ENCODE measurements around the gene DAPK1.
A peak's percentile ranks its signal among the peaks of the same experiment; 100 is the strongest.
"Not testable (repeated sequence)": the region's sequence is repeated elsewhere in the genome, so short reads cannot be mapped to it uniquely, and the experiment has no call there.

Gene DAPK1

DNA sequence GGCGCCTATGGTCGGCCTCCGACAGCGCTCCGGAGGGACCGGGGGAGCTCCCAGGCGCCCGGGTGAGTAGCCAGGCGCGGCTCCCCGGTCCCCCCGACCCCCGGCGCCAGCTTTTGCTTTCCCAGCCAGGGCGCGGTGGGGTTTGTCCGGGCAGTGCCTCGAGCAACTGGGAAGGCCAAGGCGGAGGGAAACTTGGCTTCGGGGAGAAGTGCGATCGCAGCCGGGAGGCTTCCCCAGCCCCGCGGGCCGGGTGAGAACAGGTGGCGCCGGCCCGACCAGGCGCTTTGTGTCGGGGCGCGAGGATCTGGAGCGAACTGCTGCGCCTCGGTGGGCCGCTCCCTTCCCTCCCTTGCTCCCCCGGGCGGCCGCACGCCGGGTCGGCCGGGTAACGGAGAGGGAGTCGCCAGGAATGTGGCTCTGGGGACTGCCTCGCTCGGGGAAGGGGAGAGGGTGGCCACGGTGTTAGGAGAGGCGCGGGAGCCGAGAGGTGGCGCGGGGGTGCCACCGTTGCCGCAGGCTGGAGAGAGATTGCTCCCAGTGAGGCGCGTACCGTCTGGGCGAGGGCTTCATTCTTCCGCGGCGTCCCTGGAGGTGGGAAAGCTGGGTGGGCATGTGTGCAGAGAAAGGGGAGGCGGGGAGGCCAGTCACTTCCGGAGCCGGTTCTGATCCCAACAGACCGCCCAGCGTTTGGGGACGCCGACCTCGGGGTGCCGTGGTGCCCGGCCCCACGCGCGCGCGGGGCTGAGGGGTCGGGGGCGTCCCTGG is 561 bp downstream of the DAPK1 start:
- DNase-seq (ENCODE audit: low spot score) (no peak), FAIRE-seq (no peak)

DNA sequence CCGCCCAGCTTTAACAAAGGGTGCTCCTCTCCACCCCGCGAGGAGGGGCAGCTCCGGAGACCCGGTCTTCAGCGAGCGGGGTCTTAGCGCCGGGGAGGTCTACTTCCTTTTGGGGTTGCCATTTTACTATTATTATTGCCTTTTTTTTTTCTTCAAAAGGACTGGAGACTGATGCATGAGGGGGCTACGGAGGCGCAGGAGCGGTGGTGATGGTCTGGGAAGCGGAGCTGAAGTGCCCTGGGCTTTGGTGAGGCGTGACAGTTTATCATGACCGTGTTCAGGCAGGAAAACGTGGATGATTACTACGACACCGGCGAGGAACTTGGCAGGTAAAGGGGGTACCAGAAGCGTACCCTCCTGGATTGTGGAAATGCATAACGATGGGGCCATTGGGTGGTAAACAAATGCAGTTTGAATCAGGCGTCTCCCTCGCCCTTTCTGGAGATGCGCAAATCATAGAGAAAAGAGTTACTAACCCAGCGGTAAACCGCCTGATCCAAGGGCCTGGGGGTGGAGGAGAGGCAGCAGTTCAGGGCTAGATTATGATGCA is 1.2 kb downstream of the DAPK1 start:
- no peak for DNase-seq (ENCODE audit: low spot score)

DNA sequence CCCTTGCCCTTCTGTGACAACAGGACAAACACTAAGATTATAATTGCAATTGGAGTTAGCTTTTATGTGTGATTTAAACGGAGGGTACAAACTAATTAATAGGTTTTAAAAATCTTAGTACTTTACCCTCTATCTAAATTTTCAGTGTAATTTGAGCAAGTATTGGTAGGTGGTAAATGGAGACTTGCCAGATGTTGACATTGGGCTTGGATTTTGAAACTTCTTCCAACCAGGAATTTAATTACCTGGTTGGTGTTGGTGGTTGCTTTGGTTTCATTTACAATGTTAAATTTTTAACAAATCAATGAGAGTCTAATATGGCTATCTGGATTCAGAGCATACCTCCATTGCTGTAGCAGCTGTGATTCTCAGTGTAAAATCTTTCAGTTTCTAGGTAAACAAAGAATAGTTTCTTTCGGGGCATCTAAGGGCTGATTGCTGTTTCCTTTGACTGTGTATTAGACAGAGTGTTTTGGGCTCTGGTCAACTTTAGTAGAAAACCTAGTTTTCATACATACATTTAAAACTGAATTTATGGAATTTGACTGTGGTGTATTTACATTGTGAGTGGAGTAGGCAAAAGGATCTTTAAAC is 1.9 kb downstream of the DAPK1 start:
- DNase-seq (ENCODE audit: low spot score) (no peak), FAIRE-seq (no peak)

More for the DNA sequence above, 1.2 kb downstream of the DAPK1 start:
- no peak for FAIRE-seq

GRCh38 chr9:87500491-87501270 is 3.0 kb downstream of the DAPK1 start:
- FAIRE-seq, result no peak
- no peak for DNase-seq (ENCODE audit: low spot score)

DNA sequence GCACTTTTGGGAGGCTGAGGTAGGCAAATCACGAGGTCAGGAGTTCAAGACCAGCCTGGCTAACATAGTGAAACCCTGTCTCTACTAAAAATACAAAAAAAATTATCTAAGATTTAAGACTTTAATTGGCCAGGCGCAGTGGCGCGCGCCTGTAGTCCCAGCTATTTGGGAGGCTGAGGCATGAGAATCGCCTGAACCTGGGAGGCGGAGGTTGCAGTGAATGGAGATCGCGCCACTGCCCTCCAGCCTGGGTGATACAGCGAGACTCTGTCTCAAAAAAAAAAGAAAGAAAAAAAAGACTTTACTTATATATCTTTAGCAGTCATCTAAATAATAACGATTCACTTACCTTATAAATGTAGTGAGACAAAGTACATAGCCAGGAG is 3.6 kb downstream of the DAPK1 start:
- not testable (repeated sequence) for DNase-seq (ENCODE audit: low spot score); FAIRE-seq

- FAIRE-seq (no peak), DNase-seq (ENCODE audit: low spot score) (no peak)
Measured at GRCh38 chr9:87501806-87502205, 4.1 kb downstream of the DAPK1 start.

GRCh38 chr9:87502391-87503221 is 4.9 kb downstream of the DAPK1 start:
- no peak for DNase-seq (ENCODE audit: low spot score)
- no peak for FAIRE-seq

GRCh38 chr9:87503430-87503829 is 5.8 kb downstream of the DAPK1 start:
- DNase-seq (ENCODE audit: low spot score) (no peak), FAIRE-seq (no peak)

GRCh38 chr9:87503927-87504326 is 6.3 kb downstream of the DAPK1 start:
- FAIRE-seq, result no peak
- DNase-seq (ENCODE audit: low spot score), result no peak

DNA sequence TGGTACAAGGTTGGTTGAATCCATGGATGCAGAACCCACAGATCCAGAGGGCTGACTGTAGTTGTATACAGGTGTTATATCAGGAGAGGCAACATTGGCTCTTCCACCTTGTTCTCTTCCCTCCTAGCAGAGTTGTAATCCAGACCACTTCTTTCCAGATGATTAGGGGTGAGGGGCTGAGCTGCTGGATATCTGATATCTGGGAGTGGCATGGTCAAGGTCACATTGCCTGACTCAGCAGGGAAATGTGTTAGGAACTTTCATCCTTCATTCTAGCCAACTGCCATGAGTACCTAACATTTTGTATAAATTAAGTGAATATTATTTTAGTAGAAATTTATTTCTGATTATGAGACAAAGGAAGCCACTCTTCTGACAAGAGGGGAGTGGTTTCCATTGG is 7.3 kb downstream of the DAPK1 start:
- DNase-seq (ENCODE audit: low spot score) (no peak), FAIRE-seq (no peak)

DNA sequence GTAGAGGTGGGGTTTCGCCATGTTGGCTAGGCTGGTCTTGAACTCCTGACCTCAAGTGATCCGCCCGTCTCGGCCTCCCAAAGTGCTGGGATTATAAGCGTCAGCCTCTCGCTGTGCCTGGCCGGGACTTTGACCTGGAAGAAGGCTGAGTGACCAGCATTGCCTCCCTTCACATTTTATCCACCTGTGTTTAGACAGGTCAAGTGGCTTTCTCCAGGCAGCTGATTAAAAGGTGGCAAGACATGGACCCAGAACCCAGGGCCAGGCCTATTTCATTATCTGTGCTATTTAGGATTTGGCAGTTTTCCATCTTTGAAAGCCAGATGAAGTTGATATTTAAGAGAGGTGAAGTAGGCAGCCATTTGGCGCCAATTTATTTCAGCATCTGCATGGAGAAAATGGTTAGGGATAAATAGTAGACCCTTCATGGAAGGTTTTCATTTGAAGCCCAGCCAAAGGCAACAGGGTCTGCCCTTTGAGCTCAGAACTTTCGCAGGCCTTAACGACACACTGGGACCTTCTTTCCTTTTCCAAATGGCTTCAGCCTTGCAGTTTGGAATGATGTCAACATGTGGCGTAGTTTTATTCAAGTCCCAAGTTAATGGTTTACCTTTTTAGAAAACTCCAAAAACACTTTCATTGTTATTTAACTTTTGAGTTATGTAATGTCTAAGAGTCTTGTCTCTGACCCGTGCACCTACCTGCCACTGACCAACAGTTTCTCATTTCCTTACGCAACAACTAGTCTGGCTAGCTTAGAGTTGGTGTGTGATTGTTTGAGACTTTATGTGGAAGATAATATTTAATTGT is 8.4 kb downstream of the DAPK1 start:
- no peak for DNase-seq (ENCODE audit: low spot score)
- no peak for FAIRE-seq

DNA sequence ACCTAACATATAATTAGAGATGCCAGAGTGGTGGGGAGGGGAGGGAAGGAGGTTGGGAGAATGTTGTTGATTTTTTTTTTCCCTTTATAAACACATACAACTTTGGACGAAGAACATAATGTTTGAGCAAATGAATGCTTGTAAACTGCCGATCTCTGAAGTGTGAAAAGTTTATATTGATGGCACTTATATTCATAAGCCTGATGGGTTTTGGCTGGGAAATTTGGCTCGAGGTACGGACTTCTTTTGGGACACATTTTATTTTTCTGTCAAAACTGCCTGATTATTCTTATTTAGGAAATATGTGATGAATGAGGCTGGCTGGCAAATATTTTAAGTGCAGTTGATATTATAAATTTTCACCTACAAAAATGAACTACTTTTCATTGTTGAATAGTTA is 9.9 kb downstream of the DAPK1 start:
- DNase-seq (ENCODE audit: low spot score) (no peak), FAIRE-seq (no peak)

DNA sequence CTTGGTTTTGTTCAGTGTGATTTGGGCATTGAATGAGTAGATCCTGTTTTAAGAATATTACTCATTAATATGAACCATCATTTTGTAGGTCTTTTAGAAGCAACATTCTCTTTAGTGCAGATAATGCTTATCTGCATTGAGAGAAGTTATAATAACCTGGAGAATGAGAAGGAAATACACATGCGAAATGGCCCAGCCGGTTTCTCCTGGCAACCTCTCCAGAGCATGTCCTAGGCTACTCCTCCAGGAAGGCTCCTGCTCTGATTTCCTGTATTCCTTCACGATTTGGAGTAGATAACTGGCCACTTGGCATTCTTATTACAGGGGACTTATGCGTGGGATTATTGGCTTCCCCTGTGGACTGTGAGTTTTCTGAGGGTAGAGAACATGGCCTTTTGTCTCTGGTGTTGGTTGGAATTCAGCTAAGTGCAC is 12.6 kb downstream of the DAPK1 start:
- no peak for FAIRE-seq
- no peak for DNase-seq (ENCODE audit: low spot score)

DNA sequence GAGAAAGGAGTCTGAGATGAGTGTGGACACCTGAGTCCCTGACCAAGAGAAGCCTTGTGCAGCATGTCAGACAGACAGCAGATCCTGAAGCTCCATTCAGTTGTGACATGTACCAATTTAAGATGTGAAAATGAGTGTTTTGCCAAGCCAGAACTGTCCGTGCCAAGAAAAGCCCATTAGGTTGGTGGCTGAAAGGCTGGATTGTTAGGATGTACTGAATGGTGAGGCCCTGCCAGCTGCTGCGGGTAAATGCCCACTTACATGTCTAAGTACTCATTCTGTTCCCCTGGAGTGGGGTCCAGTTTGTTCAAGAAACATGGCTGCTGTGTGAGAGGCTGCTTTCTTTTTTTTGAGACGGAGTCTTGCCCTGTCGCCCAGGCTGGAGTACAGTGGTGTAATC is 14.6 kb downstream of the DAPK1 start:
- no peak for FAIRE-seq

DNA sequence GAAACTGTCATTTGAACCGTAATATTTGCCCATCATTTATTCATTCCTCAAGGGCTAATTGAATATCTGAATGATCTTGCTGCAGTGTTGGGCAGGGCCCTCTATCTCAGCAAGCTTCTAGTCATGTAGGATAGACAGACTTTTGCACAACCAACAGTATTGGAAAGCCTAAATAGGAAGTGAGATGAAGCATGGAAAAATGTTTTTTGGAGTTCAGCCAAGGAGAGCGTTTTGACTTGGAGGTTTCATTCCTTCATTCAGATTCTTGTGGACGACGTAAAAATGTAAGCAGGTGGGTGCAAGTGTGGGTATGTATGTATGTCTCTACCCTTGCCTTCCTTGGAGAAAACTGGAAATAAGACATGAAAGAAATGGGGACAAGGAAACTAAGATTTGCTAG is 15.5 kb downstream of the DAPK1 start:
- DNase-seq (ENCODE audit: low spot score), result no peak
- FAIRE-seq, result no peak

More for the DNA sequence above, 14.6 kb downstream of the DAPK1 start:
- no peak for DNase-seq (ENCODE audit: low spot score)

DNA sequence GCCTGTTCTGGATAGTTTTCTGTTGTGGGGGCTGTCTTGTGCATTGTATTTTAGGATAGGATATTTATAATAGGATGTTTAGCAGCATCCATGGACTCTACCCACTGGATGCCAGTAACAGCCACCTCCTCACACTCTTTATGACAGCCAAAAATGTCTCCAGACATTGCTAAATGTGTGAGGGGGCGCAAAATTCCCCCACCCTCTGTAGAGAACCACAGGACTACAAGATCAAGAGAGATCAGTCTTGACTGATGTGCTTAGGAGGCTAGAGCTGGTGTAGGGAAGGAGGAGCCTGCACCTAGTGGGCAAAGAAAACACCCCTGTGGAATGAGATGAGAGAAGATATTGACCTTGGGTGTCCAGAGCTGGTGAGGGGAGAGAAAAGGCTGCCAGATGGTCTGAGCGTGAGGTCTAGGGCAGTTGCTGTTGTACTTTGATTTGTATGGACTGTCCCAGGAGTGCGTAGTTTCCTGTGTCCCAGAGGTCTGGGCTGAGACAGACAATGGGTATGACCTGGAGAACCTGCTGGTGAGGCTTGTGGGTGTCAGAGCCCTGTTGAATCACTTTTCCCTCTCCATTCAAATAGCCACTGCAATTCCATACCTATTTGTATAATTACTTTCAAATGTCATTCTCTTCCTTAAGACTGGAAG is 16.3 kb downstream of the DAPK1 start:
- no peak for FAIRE-seq
- DNase-seq (ENCODE audit: low spot score), result no peak

GRCh38 chr9:87515006-87515405 is 17.3 kb downstream of the DAPK1 start:
- FAIRE-seq, result no peak
- no peak for DNase-seq (ENCODE audit: low spot score)

DNA sequence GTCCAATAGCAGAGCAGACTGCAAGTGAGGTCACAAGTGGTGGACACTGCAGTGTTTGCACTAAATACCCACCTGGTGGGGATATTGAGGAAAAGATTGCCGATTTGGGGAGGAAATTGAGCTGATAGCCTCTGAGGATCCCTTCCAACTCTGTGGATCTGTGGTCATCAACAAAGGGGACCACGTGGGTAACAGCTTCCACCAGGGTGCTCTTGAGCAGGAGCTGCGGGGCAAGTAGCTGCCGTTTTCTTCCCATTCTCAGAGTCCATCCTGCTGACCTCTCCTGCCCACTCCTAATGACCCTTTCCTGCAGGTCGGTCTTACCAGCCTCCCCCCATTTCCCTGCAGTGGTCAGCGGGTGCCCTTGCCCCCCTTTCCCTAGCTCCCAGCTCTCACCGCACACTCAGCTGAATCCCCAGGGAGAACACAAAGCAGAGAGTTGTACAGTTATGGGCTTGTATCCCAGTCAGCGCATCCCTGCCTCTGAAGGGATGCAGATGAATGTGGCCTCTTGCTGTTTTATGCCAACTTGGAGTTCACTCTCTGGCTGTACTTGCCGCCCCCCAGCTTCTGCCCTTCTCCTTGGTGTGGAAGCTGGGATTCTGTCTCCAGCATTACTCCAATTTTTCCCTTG is 18.0 kb downstream of the DAPK1 start:
- FAIRE-seq (no peak), DNase-seq (ENCODE audit: low spot score) (no peak)

GRCh38 chr9:87516222-87516925 is 18.7 kb downstream of the DAPK1 start:
- peak; percentile 42 for DNase-seq (ENCODE audit: low spot score)

More at GRCh38 chr9:87516222-87516925, 18.7 kb downstream of the DAPK1 start:
- no peak for FAIRE-seq

Measured in urothelium cell line (cell line).